ENCODE results near the gene VPS54.
A peak's percentile ranks its signal among the peaks of the same experiment; 100 is the strongest.
"Not testable (repeated sequence)": the region's sequence is repeated elsewhere in the genome, so short reads cannot be mapped to it uniquely, and the experiment has no call there.

The VPS54 gene

DNA sequence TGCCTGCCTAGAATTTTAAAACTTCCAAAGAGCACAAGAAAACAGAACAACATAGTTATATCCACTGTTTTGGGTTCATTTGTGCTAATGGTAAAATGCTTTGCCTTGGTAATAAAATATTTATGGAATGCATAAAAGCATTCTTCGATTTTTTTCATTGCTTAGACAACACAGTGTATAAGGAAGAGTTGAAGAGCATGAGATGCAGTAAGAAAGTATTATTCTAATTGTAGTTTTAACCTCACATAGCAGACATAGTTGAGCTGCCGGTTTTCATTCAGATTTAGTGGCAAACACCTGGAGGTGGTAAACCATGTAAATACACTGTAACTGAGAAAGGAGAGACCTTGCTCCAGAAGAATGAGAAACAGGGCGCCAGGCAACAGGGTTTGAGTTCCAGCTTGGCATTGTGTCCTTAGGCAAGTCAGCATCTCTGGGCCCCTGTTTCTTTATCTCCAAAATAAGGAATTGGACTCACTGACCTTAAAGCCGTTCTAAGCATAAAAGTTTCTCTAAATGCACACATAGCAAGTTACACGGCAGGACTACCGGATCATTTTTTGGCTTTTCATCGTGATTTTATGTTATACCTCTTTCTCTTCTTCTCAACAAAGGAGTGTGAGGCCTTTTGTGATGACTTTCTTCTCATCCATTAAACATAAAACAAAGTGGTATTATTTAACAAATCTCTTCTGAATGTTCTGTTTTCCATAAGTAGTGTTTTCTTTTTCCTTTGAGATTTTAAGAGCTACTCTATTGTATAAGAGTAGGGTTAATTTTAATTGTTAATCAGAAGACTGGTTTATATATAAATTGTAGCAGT, 169.6 kb downstream of the VPS54 start:
- no peak overlapping the region for H3K9ac ChIP-seq (ENCODE audit: low read depth in 1 of 2, low read length in 2 of 2)
- no peaks in the 10 kb centered on the region for H3K36me3 ChIP-seq (ENCODE audit: control insufficient read depth in 1 of 2, insufficient read depth in 2 of 2, low read length in 2 of 2)
- no peak overlapping the region for H3K27ac ChIP-seq (ENCODE audit: low read depth, low read length)
- H3K4me1 ChIP-seq (ENCODE audit: control insufficient read depth in 1 of 2, insufficient read depth in 2 of 2, low read length in 2 of 2), result peaks cover 3 to 43% of the 10 kb centered on the region in 2 donors
- H3K4me3 ChIP-seq (ENCODE audit: low read depth in 1 of 2, low read length in 2 of 2), result no peak overlapping the region
- no peaks in the 10 kb centered on the region for H3K27me3 ChIP-seq (ENCODE audit: control insufficient read depth in 1 of 2, insufficient read depth in 2 of 2, low read length in 2 of 2)
- H3K9me3 ChIP-seq (ENCODE audit: control insufficient read depth in 1 of 2, low read length in 2 of 2), result no peaks in the 10 kb centered on the region

- not testable (repeated sequence) for H3K9me3 ChIP-seq (ENCODE audit: control insufficient read depth in 1 of 2, low read length in 2 of 2); H3K27ac ChIP-seq (ENCODE audit: low read depth, low read length); H3K9ac ChIP-seq (ENCODE audit: low read depth in 1 of 2, low read length in 2 of 2); H3K27me3 ChIP-seq (ENCODE audit: control insufficient read depth in 1 of 2, insufficient read depth in 2 of 2, low read length in 2 of 2); H3K36me3 ChIP-seq (ENCODE audit: control insufficient read depth in 1 of 2, insufficient read depth in 2 of 2, low read length in 2 of 2); H3K4me3 ChIP-seq (ENCODE audit: low read depth in 1 of 2, low read length in 2 of 2)
- peaks cover 18 to 40% of the 10 kb centered on the region in 2 donors for H3K4me1 ChIP-seq (ENCODE audit: control insufficient read depth in 1 of 2, insufficient read depth in 2 of 2, low read length in 2 of 2)
Observed at GRCh38 chr2:63847571-63847970, 171.7 kb downstream of the VPS54 start.

- Histone ChIP-seq H3K9ac (ENCODE audit: low read depth in 1 of 2, low read length in 2 of 2) (no peak overlapping the region), H3K27ac (ENCODE audit: low read depth, low read length) (no peak overlapping the region), H3K9me3 (ENCODE audit: control insufficient read depth in 1 of 2, low read length in 2 of 2) (no peaks in the 10 kb centered on the region), H3K4me1 (ENCODE audit: control insufficient read depth in 1 of 2, insufficient read depth in 2 of 2, low read length in 2 of 2) (peaks cover 21 to 37% of the 10 kb centered on the region in 2 donors), H3K4me3 (ENCODE audit: low read depth in 1 of 2, low read length in 2 of 2) (no peak overlapping the region), H3K27me3 (ENCODE audit: control insufficient read depth in 1 of 2, insufficient read depth in 2 of 2, low read length in 2 of 2) (no peaks in the 10 kb centered on the region), H3K36me3 (ENCODE audit: control insufficient read depth in 1 of 2, insufficient read depth in 2 of 2, low read length in 2 of 2) (no peaks in the 10 kb centered on the region)
Observed at GRCh38 chr2:63846487-63846886, 172.7 kb downstream of the VPS54 start.

GRCh38 chr2:63845866-63846265, 173.4 kb downstream of the VPS54 start:
- H3K27ac ChIP-seq (ENCODE audit: low read depth, low read length), result no peak overlapping the region
- peaks cover 21 to 37% of the 10 kb centered on the region in 2 donors for H3K4me1 ChIP-seq (ENCODE audit: control insufficient read depth in 1 of 2, insufficient read depth in 2 of 2, low read length in 2 of 2)
- no peak overlapping the region for H3K4me3 ChIP-seq (ENCODE audit: low read depth in 1 of 2, low read length in 2 of 2)
- no peak overlapping the region for H3K9ac ChIP-seq (ENCODE audit: low read depth in 1 of 2, low read length in 2 of 2)
- H3K9me3 ChIP-seq (ENCODE audit: control insufficient read depth in 1 of 2, low read length in 2 of 2), result no peaks in the 10 kb centered on the region
- H3K36me3 ChIP-seq (ENCODE audit: control insufficient read depth in 1 of 2, insufficient read depth in 2 of 2, low read length in 2 of 2), result no peaks in the 10 kb centered on the region
- H3K27me3 ChIP-seq (ENCODE audit: control insufficient read depth in 1 of 2, insufficient read depth in 2 of 2, low read length in 2 of 2), result no peaks in the 10 kb centered on the region

- no peak overlapping the region for H3K4me3 ChIP-seq (ENCODE audit: low read depth in 1 of 2, low read length in 2 of 2)
- no peaks in the 10 kb centered on the region for H3K27me3 ChIP-seq (ENCODE audit: control insufficient read depth in 1 of 2, insufficient read depth in 2 of 2, low read length in 2 of 2)
- H3K9ac ChIP-seq (ENCODE audit: low read depth in 1 of 2, low read length in 2 of 2), result no peak overlapping the region
- no peak overlapping the region for H3K27ac ChIP-seq (ENCODE audit: low read depth, low read length)
- no peaks in the 10 kb centered on the region for H3K9me3 ChIP-seq (ENCODE audit: control insufficient read depth in 1 of 2, low read length in 2 of 2)
- peaks cover 27 to 32% of the 10 kb centered on the region in 2 donors for H3K4me1 ChIP-seq (ENCODE audit: control insufficient read depth in 1 of 2, insufficient read depth in 2 of 2, low read length in 2 of 2)
- no peaks in the 10 kb centered on the region for H3K36me3 ChIP-seq (ENCODE audit: control insufficient read depth in 1 of 2, insufficient read depth in 2 of 2, low read length in 2 of 2)
Observed at GRCh38 chr2:63844616-63845015, 174.6 kb downstream of the VPS54 start.

- no peak overlapping the region for H3K9ac ChIP-seq (ENCODE audit: low read depth in 1 of 2, low read length in 2 of 2)
Observed at GRCh38 chr2:63843791-63844190, 175.4 kb downstream of the VPS54 start.

GRCh38 chr2:63843093-63843492, 176.1 kb downstream of the VPS54 start:
- H3K27ac ChIP-seq (ENCODE audit: low read depth, low read length), result no peak overlapping the region
- H3K4me1 ChIP-seq (ENCODE audit: control insufficient read depth in 1 of 2, insufficient read depth in 2 of 2, low read length in 2 of 2), result peaks cover 27% of the 10 kb centered on the region in 2 donors
- H3K9me3 ChIP-seq (ENCODE audit: control insufficient read depth in 1 of 2, low read length in 2 of 2), result no peaks in the 10 kb centered on the region
- no peaks in the 10 kb centered on the region for H3K36me3 ChIP-seq (ENCODE audit: control insufficient read depth in 1 of 2, insufficient read depth in 2 of 2, low read length in 2 of 2)
- H3K9ac ChIP-seq (ENCODE audit: low read depth in 1 of 2, low read length in 2 of 2), result no peak overlapping the region
- no peaks in the 10 kb centered on the region for H3K27me3 ChIP-seq (ENCODE audit: control insufficient read depth in 1 of 2, insufficient read depth in 2 of 2, low read length in 2 of 2)
- peak overlapping the region; percentile 86 to 90 for H3K4me3 ChIP-seq (ENCODE audit: low read depth in 1 of 2, low read length in 2 of 2)

More at GRCh38 chr2:63843791-63844190, 175.4 kb downstream of the VPS54 start:
- Histone ChIP-seq H3K36me3 (ENCODE audit: control insufficient read depth in 1 of 2, insufficient read depth in 2 of 2, low read length in 2 of 2) (no peaks in the 10 kb centered on the region), H3K4me3 (ENCODE audit: low read depth in 1 of 2, low read length in 2 of 2) (no peak overlapping the region), H3K9me3 (ENCODE audit: control insufficient read depth in 1 of 2, low read length in 2 of 2) (no peaks in the 10 kb centered on the region), H3K27ac (ENCODE audit: low read depth, low read length) (no peak overlapping the region), H3K4me1 (ENCODE audit: control insufficient read depth in 1 of 2, insufficient read depth in 2 of 2, low read length in 2 of 2) (peaks cover 27% of the 10 kb centered on the region in 2 donors), H3K27me3 (ENCODE audit: control insufficient read depth in 1 of 2, insufficient read depth in 2 of 2, low read length in 2 of 2) (no peaks in the 10 kb centered on the region)

- Histone ChIP-seq H3K4me1 (ENCODE audit: control insufficient read depth in 1 of 2, insufficient read depth in 2 of 2, low read length in 2 of 2) (peaks cover 27% of the 10 kb centered on the region in 2 donors), H3K4me3 (ENCODE audit: low read depth in 1 of 2, low read length in 2 of 2) (peak overlapping the region; percentile 86 to 90), H3K36me3 (ENCODE audit: control insufficient read depth in 1 of 2, insufficient read depth in 2 of 2, low read length in 2 of 2) (no peaks in the 10 kb centered on the region), H3K9me3 (ENCODE audit: control insufficient read depth in 1 of 2, low read length in 2 of 2) (no peaks in the 10 kb centered on the region), H3K9ac (ENCODE audit: low read depth in 1 of 2, low read length in 2 of 2) (peak overlapping the region; percentile 95 to 98), H3K27me3 (ENCODE audit: control insufficient read depth in 1 of 2, insufficient read depth in 2 of 2, low read length in 2 of 2) (no peaks in the 10 kb centered on the region), H3K27ac (ENCODE audit: low read depth, low read length) (peak overlapping the region; percentile 97)
Observed at GRCh38 chr2:63842149-63843061, 176.8 kb downstream of the VPS54 start.
